WTC11 (cell line): ENCODE data around the gene ENTREP3. TPM values are rescaled to one million over a fixed set of nuclear protein-coding genes. Genes with fewer than 3 reads are reported as not detected.

ENCODE experiments used
- ARID4B ChIP-seq: sonication (generic); formaldehyde crosslinking; IDR thresholded peaks from 2 replicates; pipeline ENCODE4 v1.8.0; 2023; ENCODE audit warnings: missing genetic modification reagents, mild to moderate bottlenecking, borderline replicate concordance
- ATF2 ChIP-seq: sonication (generic); formaldehyde crosslinking; IDR thresholded peaks from 2 replicates; pipeline ENCODE4 v1.8.1; 2022; ENCODE audit warnings: low read depth, missing genetic modification reagents, borderline replicate concordance
- CDX4 ChIP-seq: fragments of 250-450 bp; sonication (Bioruptor Pico); IDR thresholded peaks from 2 replicates; pipeline ENCODE4 v1.9.0; 2021; ENCODE audit warnings: moderate library complexity, mild to moderate bottlenecking, inconsistent platforms, borderline replicate concordance
- CREB1 ChIP-seq: sonication (generic); formaldehyde crosslinking; IDR thresholded peaks from 2 replicates; pipeline ENCODE4 v1.8.0; 2023; ENCODE audit warnings: mild to moderate bottlenecking, missing genetic modification reagents
- E2F1 ChIP-seq: sonication (generic); formaldehyde crosslinking; IDR thresholded peaks from 2 replicates; pipeline ENCODE4 v1.8.0; 2022; ENCODE audit warnings: mild to moderate bottlenecking, missing genetic modification reagents
- E2F4 ChIP-seq: sonication (generic); formaldehyde crosslinking; IDR thresholded peaks from 2 replicates; pipeline ENCODE4 v1.8.1; 2022; ENCODE audit warnings: low read depth, mild to moderate bottlenecking, moderate library complexity, missing genetic modification reagents, borderline replicate concordance
- E2F5 ChIP-seq: sonication (generic); formaldehyde crosslinking; IDR thresholded peaks from 2 replicates; pipeline ENCODE4 v1.8.1; 2022; ENCODE audit warnings: mild to moderate bottlenecking, moderate library complexity, missing genetic modification reagents
- FOXK1 ChIP-seq: sonication (generic); formaldehyde crosslinking; IDR thresholded peaks from 2 replicates; pipeline ENCODE4 v1.8.0; 2022; ENCODE audit warnings: mild to moderate bottlenecking, moderate library complexity, missing genetic modification reagents
- FOXP1 ChIP-seq: sonication (generic); formaldehyde crosslinking; IDR thresholded peaks from 2 replicates; pipeline ENCODE4 v1.8.0; 2022; ENCODE audit warnings: missing genetic modification reagents, mild to moderate bottlenecking, moderate library complexity, borderline replicate concordance
- GRHL2 ChIP-seq: fragments of 250-450 bp; sonication (Bioruptor Pico); IDR thresholded peaks from 2 replicates; pipeline ENCODE4 v1.8.0; 2022; ENCODE audit warnings: mild to moderate bottlenecking, moderate library complexity; ENCODE audit not compliant: insufficient replicate concordance, severe bottlenecking
- IRF2 ChIP-seq: sonication (generic); formaldehyde crosslinking; IDR thresholded peaks from 2 replicates; pipeline ENCODE4 v1.8.0; 2022; ENCODE audit warnings: low read depth, missing genetic modification reagents, borderline replicate concordance
- MAX ChIP-seq: sonication (generic); formaldehyde crosslinking; IDR thresholded peaks from 2 replicates; pipeline ENCODE4 v1.8.0; 2022; ENCODE audit warnings: mild to moderate bottlenecking, missing genetic modification reagents
- MXD4 ChIP-seq: fragments of 250-450 bp; sonication (Bioruptor Pico); IDR thresholded peaks from 2 replicates; pipeline ENCODE4 v1.8.0; 2021; ENCODE audit warnings: mild to moderate bottlenecking, moderate library complexity, borderline replicate concordance
- NFYB ChIP-seq: sonication (generic); formaldehyde crosslinking; conservative IDR thresholded peaks from 2 replicates; pipeline ENCODE4 v1.8.0; 2022; ENCODE audit warnings: low read depth, missing genetic modification reagents
- NR3C1 ChIP-seq: sonication (generic); formaldehyde crosslinking; conservative IDR thresholded peaks from 2 replicates; pipeline ENCODE4 v1.8.1; 2023; ENCODE audit warnings: low read depth, mild to moderate bottlenecking, missing genetic modification reagents
- PRRX2 ChIP-seq: fragments of 250-450 bp; sonication (Bioruptor Pico); IDR thresholded peaks from 2 replicates; pipeline ENCODE4 v1.8.0; 2021; ENCODE audit warnings: mild to moderate bottlenecking
- SMAD3 ChIP-seq: sonication (generic); formaldehyde crosslinking; IDR thresholded peaks from 2 replicates; pipeline ENCODE4 v1.8.0; 2022; ENCODE audit warnings: missing genetic modification reagents, mild to moderate bottlenecking, borderline replicate concordance
- SP1 ChIP-seq: sonication (generic); formaldehyde crosslinking; conservative IDR thresholded peaks from 2 replicates; pipeline ENCODE4 v1.8.1; 2022; ENCODE audit warnings: missing genetic modification reagents
- ZNF138 ChIP-seq: sonication (generic); formaldehyde crosslinking; conservative IDR thresholded peaks from 2 replicates; pipeline ENCODE4 v1.8.1; 2022; ENCODE audit warnings: mild to moderate bottlenecking, moderate library complexity, missing genetic modification reagents
- ZNF219 ChIP-seq: sonication (generic); formaldehyde crosslinking; IDR thresholded peaks from 2 replicates; pipeline ENCODE4 v1.8.0; 2023; ENCODE audit warnings: missing genetic modification reagents, mild to moderate bottlenecking, borderline replicate concordance
- ZNF396 ChIP-seq: fragments of 250-450 bp; sonication (Bioruptor Pico); IDR thresholded peaks from 2 replicates; pipeline ENCODE4 v1.8.0; 2021; ENCODE audit warnings: mild to moderate bottlenecking, moderate library complexity, borderline replicate concordance
- ZNF532 ChIP-seq: fragments of 250-450 bp; sonication (Bioruptor Pico); IDR thresholded peaks from 2 replicates; pipeline ENCODE4 v1.9.0; 2021; ENCODE audit warnings: mild to moderate bottlenecking, borderline replicate concordance
- total RNA-seq: library from RNA; stranded (reverse); gene quantifications from 3 replicates; pipeline ENCODE4 v1.2.3, GENCODE V29; 2021

Gene ENTREP3
- total RNA-seq, 1 experiment from 2014 or later: 67.8 TPM

- TF ChIP-seq FOXP1 (CRISPR knock-in tag): peak; percentile 90; the same call in 1 of the 2 replicates
- peak; percentile 61; the same call in 1 of the 2 replicates for TF ChIP-seq ZNF219
- peak; percentile 68; the same call in 1 of the 2 replicates for TF ChIP-seq FOXK1 (CRISPR knock-in tag)
- TF ChIP-seq GRHL2 (CRISPR knock-in tag): no peak
- TF ChIP-seq NR3C1 (CRISPR knock-in tag): no peak
- peak; percentile 100 for TF ChIP-seq E2F5 (CRISPR knock-in tag)
- peak; percentile 96 for TF ChIP-seq E2F4
- TF ChIP-seq ZNF138 (CRISPR knock-in tag): no peak
- TF ChIP-seq MXD4 (CRISPR knock-in tag): no peak
- TF ChIP-seq CREB1: 0 out of 2 replicates have a peak, but pooled peaks have one; percentile 70
- TF ChIP-seq E2F1 (CRISPR knock-in tag): peak; percentile 83
- TF ChIP-seq SMAD3 (CRISPR knock-in tag): peak; percentile 48; the same call in 1 of the 2 replicates
- TF ChIP-seq ZNF532 (CRISPR knock-in tag): no peak
- no peak for TF ChIP-seq ZNF396 (CRISPR knock-in tag)
- TF ChIP-seq CDX4 (CRISPR knock-in tag): no peak
- TF ChIP-seq SP1 (CRISPR knock-in tag): peak; percentile 80
- TF ChIP-seq ATF2: no peak
- peak; percentile 62 for TF ChIP-seq NFYB (CRISPR knock-in tag)
- no peak for TF ChIP-seq PRRX2 (CRISPR knock-in tag)
- TF ChIP-seq ARID4B (CRISPR knock-in tag): peak; percentile 85; the same call in 1 of the 2 replicates
- no peak for TF ChIP-seq IRF2
- TF ChIP-seq MAX (CRISPR knock-in tag): peak; percentile 94
Measured at GRCh38 chr1:155244368-155245162, 10.7 kb downstream of the ENTREP3 start (continued).
